Ishikawa (cell line): Measurements from ENCODE around the gene SMTNL1.

Experiments used
- CEBPB ChIP-seq: IDR thresholded peaks from 2 replicates; pipeline ENCODE4 v1.6.1; 2012
- CREB1 ChIP-seq: IDR thresholded peaks from 2 replicates; pipeline ENCODE4 v1.6.1; 2012; ENCODE audit warnings: low read depth
- EGR1 ChIP-seq: IDR thresholded peaks from 2 replicates; pipeline ENCODE4 v1.6.1; 2012
- EP300 ChIP-seq: IDR thresholded peaks from 2 replicates; pipeline ENCODE4 v1.6.1; 2012; ENCODE audit warnings: borderline replicate concordance
- FOXM1 ChIP-seq: IDR thresholded peaks from 2 replicates; pipeline ENCODE4 v1.6.1; 2012; ENCODE audit warnings: low read depth, borderline replicate concordance
- NFIC ChIP-seq: IDR thresholded peaks from 2 replicates; pipeline ENCODE4 v1.6.1; 2012
- RAD21 ChIP-seq: IDR thresholded peaks from 2 replicates; pipeline ENCODE4 v1.6.1; 2012; ENCODE audit warnings: low read depth
- TAF1 ChIP-seq: IDR thresholded peaks from 2 replicates; pipeline ENCODE4 v1.6.1; 2012; ENCODE audit warnings: low read depth, mild to moderate bottlenecking
- TCF12 ChIP-seq: IDR thresholded peaks from 2 replicates; pipeline ENCODE4 v1.6.1; 2012; ENCODE audit warnings: low read depth
- TEAD4 ChIP-seq: IDR thresholded peaks from 2 replicates; pipeline ENCODE4 v1.6.1; 2012
- YY1 ChIP-seq: IDR thresholded peaks from 2 replicates; pipeline ENCODE4 v1.6.1; 2012; ENCODE audit warnings: low read depth
- ZBTB7A ChIP-seq: IDR thresholded peaks from 2 replicates; pipeline ENCODE4 v1.6.1; 2012; ENCODE audit warnings: low read depth
- TF ChIP-seq, protein P1 (sequence below): IDR thresholded peaks from 2 replicates; pipeline ENCODE4 v1.6.1; 2012
- TF ChIP-seq, protein P2 (sequence below): IDR thresholded peaks from 2 replicates; pipeline ENCODE4 v1.6.1; 2012
- TF ChIP-seq, protein P3 (sequence below): IDR thresholded peaks from 2 replicates; pipeline ENCODE4 v1.6.1; 2012; ENCODE audit warnings: low read depth, mild to moderate bottlenecking

Gene SMTNL1

DNA sequence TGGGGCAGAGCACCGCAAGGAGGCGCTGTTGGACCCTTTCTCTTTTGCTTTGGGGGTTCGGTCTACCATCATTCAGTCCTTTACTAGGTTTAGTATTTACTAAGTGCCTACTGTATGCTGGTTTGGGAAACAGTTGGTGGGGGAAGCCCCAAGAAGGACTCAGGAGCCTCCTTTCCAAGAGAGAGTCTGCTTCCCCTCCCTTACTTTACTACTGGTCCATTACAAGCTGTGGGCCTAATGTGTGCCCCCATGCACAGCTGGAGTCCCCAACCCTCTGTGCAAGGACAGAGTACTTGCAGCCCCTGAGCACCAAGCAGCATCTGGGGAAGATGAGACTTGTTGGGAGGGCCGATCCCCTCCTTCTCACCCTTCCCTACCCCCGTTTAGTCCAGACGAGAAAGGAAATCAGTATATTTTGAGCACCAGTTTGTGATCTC, 31.0 kb downstream of the SMTNL1 start:
- peak; percentile 88 for TF ChIP-seq RAD21
- no peak for TF ChIP-seq FOXM1

DNA sequence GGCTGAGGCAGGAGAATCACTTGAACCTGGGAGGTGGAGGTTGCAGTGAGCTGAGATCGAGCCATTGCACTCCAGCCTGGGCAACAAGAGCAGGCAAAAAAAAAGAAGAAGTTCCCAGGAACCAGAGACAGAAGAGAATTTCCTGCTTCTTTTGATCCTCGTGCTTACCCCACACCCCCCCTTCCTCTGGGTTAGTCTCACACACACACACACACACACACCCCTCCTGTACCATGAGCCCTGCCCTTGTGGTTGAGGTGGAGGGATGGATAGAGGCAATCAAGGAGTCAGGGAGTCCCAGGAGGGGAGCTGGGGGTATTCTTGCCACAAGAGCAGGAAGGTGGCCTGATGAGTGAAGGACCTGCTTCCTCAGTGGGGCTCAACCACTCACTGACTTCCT, 34.2 kb downstream of the SMTNL1 start:
- TF ChIP-seq TEAD4 (no peak), EP300 (no peak), CREB1 (no peak), RAD21 (no peak), YY1 (no peak), FOXM1 (no peak), EGR1 (no peak), TAF1 (no peak), CEBPB (no peak), TCF12 (no peak), ZBTB7A (no peak), NFIC (no peak)
- TF ChIP-seq, protein P1, sequence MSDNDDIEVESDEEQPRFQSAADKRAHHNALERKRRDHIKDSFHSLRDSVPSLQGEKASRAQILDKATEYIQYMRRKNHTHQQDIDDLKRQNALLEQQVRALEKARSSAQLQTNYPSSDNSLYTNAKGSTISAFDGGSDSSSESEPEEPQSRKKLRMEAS: no peak
- TF ChIP-seq, protein P2, sequence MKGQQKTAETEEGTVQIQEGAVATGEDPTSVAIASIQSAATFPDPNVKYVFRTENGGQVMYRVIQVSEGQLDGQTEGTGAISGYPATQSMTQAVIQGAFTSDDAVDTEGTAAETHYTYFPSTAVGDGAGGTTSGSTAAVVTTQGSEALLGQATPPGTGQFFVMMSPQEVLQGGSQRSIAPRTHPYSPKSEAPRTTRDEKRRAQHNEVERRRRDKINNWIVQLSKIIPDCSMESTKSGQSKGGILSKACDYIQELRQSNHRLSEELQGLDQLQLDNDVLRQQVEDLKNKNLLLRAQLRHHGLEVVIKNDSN: no peak
- TF ChIP-seq, protein P3, sequence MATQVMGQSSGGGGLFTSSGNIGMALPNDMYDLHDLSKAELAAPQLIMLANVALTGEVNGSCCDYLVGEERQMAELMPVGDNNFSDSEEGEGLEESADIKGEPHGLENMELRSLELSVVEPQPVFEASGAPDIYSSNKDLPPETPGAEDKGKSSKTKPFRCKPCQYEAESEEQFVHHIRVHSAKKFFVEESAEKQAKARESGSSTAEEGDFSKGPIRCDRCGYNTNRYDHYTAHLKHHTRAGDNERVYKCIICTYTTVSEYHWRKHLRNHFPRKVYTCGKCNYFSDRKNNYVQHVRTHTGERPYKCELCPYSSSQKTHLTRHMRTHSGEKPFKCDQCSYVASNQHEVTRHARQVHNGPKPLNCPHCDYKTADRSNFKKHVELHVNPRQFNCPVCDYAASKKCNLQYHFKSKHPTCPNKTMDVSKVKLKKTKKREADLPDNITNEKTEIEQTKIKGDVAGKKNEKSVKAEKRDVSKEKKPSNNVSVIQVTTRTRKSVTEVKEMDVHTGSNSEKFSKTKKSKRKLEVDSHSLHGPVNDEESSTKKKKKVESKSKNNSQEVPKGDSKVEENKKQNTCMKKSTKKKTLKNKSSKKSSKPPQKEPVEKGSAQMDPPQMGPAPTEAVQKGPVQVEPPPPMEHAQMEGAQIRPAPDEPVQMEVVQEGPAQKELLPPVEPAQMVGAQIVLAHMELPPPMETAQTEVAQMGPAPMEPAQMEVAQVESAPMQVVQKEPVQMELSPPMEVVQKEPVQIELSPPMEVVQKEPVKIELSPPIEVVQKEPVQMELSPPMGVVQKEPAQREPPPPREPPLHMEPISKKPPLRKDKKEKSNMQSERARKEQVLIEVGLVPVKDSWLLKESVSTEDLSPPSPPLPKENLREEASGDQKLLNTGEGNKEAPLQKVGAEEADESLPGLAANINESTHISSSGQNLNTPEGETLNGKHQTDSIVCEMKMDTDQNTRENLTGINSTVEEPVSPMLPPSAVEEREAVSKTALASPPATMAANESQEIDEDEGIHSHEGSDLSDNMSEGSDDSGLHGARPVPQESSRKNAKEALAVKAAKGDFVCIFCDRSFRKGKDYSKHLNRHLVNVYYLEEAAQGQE: no peak

DNA sequence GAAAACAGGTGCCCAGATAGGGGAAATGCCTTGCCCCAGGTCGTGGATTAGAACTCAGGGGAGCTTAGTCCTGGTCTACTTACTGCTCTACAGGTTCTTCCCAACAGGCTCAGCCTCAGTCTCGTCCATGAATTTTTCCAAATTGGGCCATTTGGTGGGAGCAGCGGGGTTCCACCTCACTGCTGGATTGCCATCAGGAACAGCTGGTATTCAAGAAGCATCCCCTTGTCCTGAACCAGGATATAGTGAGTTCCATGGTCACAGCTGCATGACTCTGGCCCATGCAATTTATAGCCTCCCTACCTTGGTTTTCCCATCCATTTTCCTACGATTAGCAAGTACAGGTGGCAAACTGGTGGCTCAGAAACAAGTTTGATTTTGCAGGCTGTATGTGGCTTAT, 36.7 kb downstream of the SMTNL1 start:
- TF ChIP-seq EP300: no peak
- TF ChIP-seq CEBPB: no peak
- no peak for TF ChIP-seq EGR1
- no peak for TF ChIP-seq YY1
- no peak for TF ChIP-seq ZBTB7A
- TF ChIP-seq RAD21: no peak
- no peak for TF ChIP-seq TAF1
- TF ChIP-seq, protein P2: no peak
- TF ChIP-seq NFIC: no peak
- TF ChIP-seq, protein P3: no peak

DNA sequence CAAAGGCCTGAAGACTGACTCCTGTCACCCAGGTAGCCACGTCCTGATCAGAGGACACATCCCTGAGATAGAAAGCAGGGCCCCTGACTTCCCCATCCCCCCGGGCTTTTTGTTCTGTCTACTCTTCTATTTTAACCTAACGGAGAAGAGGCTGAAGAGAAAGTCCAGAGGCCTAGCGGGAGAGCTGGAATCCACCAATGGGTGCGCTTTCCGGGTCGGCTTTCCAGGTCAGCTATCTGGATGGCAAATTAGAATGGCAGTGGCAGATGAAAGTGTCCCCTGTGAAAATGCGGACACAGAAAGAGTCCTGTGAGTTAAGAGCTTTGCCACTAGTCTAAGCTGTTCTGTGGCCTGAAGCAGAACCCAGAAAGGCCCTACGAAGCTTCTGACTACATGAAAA, 46.9 kb downstream of the SMTNL1 start:
- TF ChIP-seq TEAD4: no peak
- no peak for TF ChIP-seq CREB1
- no peak for TF ChIP-seq EP300
- TF ChIP-seq RAD21: no peak

DNA sequence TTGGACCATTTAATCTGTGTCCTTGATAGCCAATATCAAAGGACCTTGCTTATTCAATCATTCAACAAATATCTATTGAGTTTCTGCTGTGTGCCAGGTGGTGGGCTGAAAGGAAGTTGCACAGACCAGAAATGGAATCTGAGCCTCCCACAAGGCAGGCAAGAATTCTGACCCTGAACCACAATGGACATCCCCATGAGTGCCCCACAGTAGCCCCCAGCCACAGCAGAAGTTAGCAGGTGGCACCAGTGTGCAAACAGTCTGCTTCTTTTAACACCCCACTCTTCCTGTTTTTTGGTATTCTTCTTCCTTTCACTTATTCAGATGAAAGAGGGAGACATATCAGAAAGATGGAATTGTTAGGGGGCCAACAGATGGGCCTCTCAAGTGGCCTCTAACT, 47.9 kb downstream of the SMTNL1 start:
- TF ChIP-seq CREB1 (no peak), EP300 (no peak)
- TF ChIP-seq, protein P3: no peak

DNA sequence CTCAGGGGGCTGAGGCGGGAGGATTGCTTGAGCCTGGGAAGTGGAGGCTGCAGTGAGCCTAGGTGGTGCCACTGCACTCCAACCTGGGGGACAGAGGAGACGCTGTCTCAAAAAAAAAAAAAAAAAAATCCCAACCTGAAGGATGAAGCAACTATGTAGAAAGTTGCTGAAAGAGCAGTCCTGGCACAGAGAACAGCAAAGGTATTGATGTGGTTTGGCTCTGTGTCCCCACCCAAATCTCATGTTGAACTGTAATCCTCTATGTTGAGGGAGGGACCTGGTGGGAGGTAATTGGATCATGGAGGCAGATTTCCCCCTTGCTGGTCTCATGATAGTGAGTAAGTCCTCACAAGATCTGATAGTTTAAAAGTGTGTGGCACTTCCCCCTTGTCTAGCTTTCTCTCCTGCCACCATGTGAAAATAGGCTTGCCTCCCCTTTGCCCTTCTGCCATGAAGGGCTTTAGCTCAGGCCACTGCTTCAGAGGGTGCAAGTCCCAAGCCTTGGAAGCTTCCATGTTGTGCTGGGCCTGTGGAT, 49.4 kb downstream of the SMTNL1 start:
- TF ChIP-seq, protein P1: no peak
- TF ChIP-seq ZBTB7A: no peak
- no peak for TF ChIP-seq EGR1
- no peak for TF ChIP-seq TEAD4
- TF ChIP-seq YY1: no peak
- TF ChIP-seq CREB1: no peak
- no peak for TF ChIP-seq FOXM1
- TF ChIP-seq, protein P3: no peak
- TF ChIP-seq, protein P2: no peak
- no peak for TF ChIP-seq TAF1
- no peak for TF ChIP-seq EP300
- TF ChIP-seq TCF12: no peak
- TF ChIP-seq NFIC: no peak
- TF ChIP-seq CEBPB: no peak
- TF ChIP-seq RAD21: no peak
